HEK293 (cell line): Measurements from ENCODE around the gene PLEKHD1.

Experiments
- CTCF ChIP-seq: fragments of 450-650 bp; formaldehyde crosslinking; IDR thresholded peaks from 2 replicates; pipeline ENCODE4 v1.5.1; 2016; ENCODE audit warnings: missing biosample characterization, missing genetic modification characterization
- KLF9 ChIP-seq: fragments of 450-650 bp; formaldehyde crosslinking; IDR thresholded peaks from 2 replicates; pipeline ENCODE4 v1.5.1; 2016; ENCODE audit warnings: missing biosample characterization, missing genetic modification characterization, low read depth
- SP2 ChIP-seq: fragments of 450-650 bp; formaldehyde crosslinking; IDR thresholded peaks from 2 replicates; pipeline ENCODE4 v1.5.1; 2016; ENCODE audit warnings: missing biosample characterization, missing genetic modification characterization
- ZBTB20 ChIP-seq: fragments of 450-650 bp; formaldehyde crosslinking; IDR thresholded peaks from 2 replicates; pipeline ENCODE4 v1.5.1; 2016; ENCODE audit warnings: missing biosample characterization, missing genetic modification characterization
- ZBTB48 ChIP-seq: fragments of 450-650 bp; formaldehyde crosslinking; IDR thresholded peaks from 2 replicates; pipeline ENCODE4 v1.5.1; 2016; ENCODE audit warnings: missing biosample characterization, missing genetic modification characterization
- ZNF133 ChIP-seq: fragments of 450-650 bp; formaldehyde crosslinking; IDR thresholded peaks from 2 replicates; pipeline ENCODE4 v1.5.1; 2016; ENCODE audit warnings: missing biosample characterization, missing genetic modification characterization
- ZNF138 ChIP-seq: fragments of 450-650 bp; formaldehyde crosslinking; IDR thresholded peaks from 2 replicates; pipeline ENCODE4 v1.5.1; 2016; ENCODE audit warnings: missing biosample characterization, missing genetic modification characterization, borderline replicate concordance
- ZNF24 ChIP-seq: fragments of 450-650 bp; formaldehyde crosslinking; IDR thresholded peaks from 2 replicates; pipeline ENCODE4 v1.5.1; 2016; ENCODE audit warnings: missing biosample characterization, missing genetic modification characterization
- ZNF692 ChIP-seq: fragments of 450-650 bp; formaldehyde crosslinking; IDR thresholded peaks from 2 replicates; pipeline ENCODE4 v1.5.1; 2016; ENCODE audit warnings: missing biosample characterization, missing genetic modification characterization
- ZNF704 ChIP-seq: fragments of 450-650 bp; formaldehyde crosslinking; IDR thresholded peaks from 2 replicates; pipeline ENCODE4 v1.5.1; 2016; ENCODE audit warnings: missing biosample characterization, missing genetic modification characterization
- TF ChIP-seq, protein P1 (sequence below): fragments of 450-650 bp; formaldehyde crosslinking; IDR thresholded peaks from 2 replicates; pipeline ENCODE4 v1.5.1; 2016; ENCODE audit warnings: missing biosample characterization, missing genetic modification characterization

GRCh38 chr14:69506241-69506595 is 21.7 kb downstream of the PLEKHD1 start:
- TF ChIP-seq ZBTB48 (tag by site-specific recombination) (no peak), CTCF (tag by site-specific recombination) (no peak), ZNF704 (tag by site-specific recombination) (no peak), ZNF133 (tag by site-specific recombination) (no peak), ZNF24 (tag by site-specific recombination) (no peak), KLF9 (tag by site-specific recombination) (no peak), ZNF692 (tag by site-specific recombination) (no peak), ZNF138 (tag by site-specific recombination) (no peak), ZBTB20 (tag by site-specific recombination) (no peak), SP2 (no peak)
- TF ChIP-seq, protein P1, sequence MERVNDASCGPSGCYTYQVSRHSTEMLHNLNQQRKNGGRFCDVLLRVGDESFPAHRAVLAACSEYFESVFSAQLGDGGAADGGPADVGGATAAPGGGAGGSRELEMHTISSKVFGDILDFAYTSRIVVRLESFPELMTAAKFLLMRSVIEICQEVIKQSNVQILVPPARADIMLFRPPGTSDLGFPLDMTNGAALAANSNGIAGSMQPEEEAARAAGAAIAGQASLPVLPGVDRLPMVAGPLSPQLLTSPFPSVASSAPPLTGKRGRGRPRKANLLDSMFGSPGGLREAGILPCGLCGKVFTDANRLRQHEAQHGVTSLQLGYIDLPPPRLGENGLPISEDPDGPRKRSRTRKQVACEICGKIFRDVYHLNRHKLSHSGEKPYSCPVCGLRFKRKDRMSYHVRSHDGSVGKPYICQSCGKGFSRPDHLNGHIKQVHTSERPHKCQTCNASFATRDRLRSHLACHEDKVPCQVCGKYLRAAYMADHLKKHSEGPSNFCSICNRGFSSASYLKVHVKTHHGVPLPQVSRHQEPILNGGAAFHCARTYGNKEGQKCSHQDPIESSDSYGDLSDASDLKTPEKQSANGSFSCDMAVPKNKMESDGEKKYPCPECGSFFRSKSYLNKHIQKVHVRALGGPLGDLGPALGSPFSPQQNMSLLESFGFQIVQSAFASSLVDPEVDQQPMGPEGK (tag by site-specific recombination) = no peak
